ACHN (cell line): ENCODE results near the gene USP9X.
"Not testable (repeated sequence)": the region's sequence is repeated elsewhere in the genome, so short reads cannot be mapped to it uniquely, and the experiment has no call there.

Source experiments
- DNase-seq: peaks from one replicate; pipeline ENCODE4 v3.0.0-alpha.2; 2015
- in situ Hi-C: cut with HindIII; loops from 2 replicates; pipeline ENCODE4 v1.10.0; 2017; ENCODE audit warnings: low sequenced_read_pairs, low pct_ligation_motif_present, low pct_unique_long_range_greater_than_20kb

The USP9X gene

GRCh38 chrX:41082783-41083182, 2.5 kb upstream of the USP9X start:
- in situ Hi-C loops: no loop called here
- no peak for DNase-seq

GRCh38 chrX:41084044-41084892, 977 bp upstream of the USP9X start:
- in situ Hi-C loops: no loop called here
- peak; percentile 87 for DNase-seq

GRCh38 chrX:41085512-41085877, 250 bp downstream of the USP9X start:
- peak; percentile 49 for DNase-seq
- in situ Hi-C loops: no loop called here

GRCh38 chrX:41085878-41086626, 807 bp downstream of the USP9X start:
- in situ Hi-C loops: no loop called here
- peak; percentile 44 for DNase-seq

GRCh38 chrX:41086627-41086932, 1.3 kb downstream of the USP9X start:
- in situ Hi-C loops: no loop called here
- no peak for DNase-seq

GRCh38 chrX:41087201-41087600, 2.0 kb downstream of the USP9X start:
- in situ Hi-C loops: no loop called here

GRCh38 chrX:41090568-41091238, 5.5 kb downstream of the USP9X start:
- no peak for DNase-seq
- in situ Hi-C loops: no loop called here

More at GRCh38 chrX:41087201-41087600, 2.0 kb downstream of the USP9X start:
- no peak for DNase-seq

GRCh38 chrX:41092776-41093175, 7.5 kb downstream of the USP9X start:
- no peak for DNase-seq
- in situ Hi-C loops: no loop called here

GRCh38 chrX:41095174-41095573, 9.9 kb downstream of the USP9X start:
- in situ Hi-C loops: no loop called here
- no peak for DNase-seq

GRCh38 chrX:41095908-41096307, 10.7 kb downstream of the USP9X start:
- no peak for DNase-seq
- in situ Hi-C loops: no loop called here

GRCh38 chrX:41096339-41096955, 11.2 kb downstream of the USP9X start:
- DNase-seq: no peak

GRCh38 chrX:41097326-41097725, 12.1 kb downstream of the USP9X start:
- in situ Hi-C loops: no loop called here

More at GRCh38 chrX:41096339-41096955, 11.2 kb downstream of the USP9X start:
- in situ Hi-C loops: no loop called here

GRCh38 chrX:41100200-41100599, 15.0 kb downstream of the USP9X start:
- no peak for DNase-seq
- in situ Hi-C loops: no loop called here

More at GRCh38 chrX:41097326-41097725, 12.1 kb downstream of the USP9X start:
- DNase-seq: no peak

- DNase-seq: no peak
- in situ Hi-C loops: no loop called here
Measured at GRCh38 chrX:41100819-41101218, 15.6 kb downstream of the USP9X start.

- no peak for DNase-seq
- in situ Hi-C loops: no loop called here
Measured at GRCh38 chrX:41105005-41105404, 19.8 kb downstream of the USP9X start.

GRCh38 chrX:41106257-41106656, 21.0 kb downstream of the USP9X start:
- in situ Hi-C loops, DNase-seq: not testable (repeated sequence)

- DNase-seq: no peak
- in situ Hi-C loops: no loop called here
Measured at GRCh38 chrX:41108007-41108406, 22.8 kb downstream of the USP9X start.

- in situ Hi-C loops: no loop called here
- no peak for DNase-seq
Measured at GRCh38 chrX:41108463-41109205, 23.4 kb downstream of the USP9X start.
